HepG2 (cell line): ENCODE data around the gene GNG4. TPM values are rescaled to one million over a fixed set of nuclear protein-coding genes. Genes with fewer than 3 reads are reported as not detected.

Source experiments
- ATAC-seq: fragments of 200-7000 bp; cut with Tn5 transposase; 3 replicates; pipeline ENCODE4 v1.9.1; 2020; ENCODE audit warnings: mild to moderate bottlenecking, moderate library complexity
- BruUV-seq: library from RNA; stranded (reverse); fragments of 400-500 nt; replicated peaks from 2 replicates; lab custom pipeline; 2021; lab: Mats Ljungman, UMichigan
- CTCF ChIA-PET: fragments of 300-600 bp; formaldehyde crosslinking; extraction: SDS; loops from one replicate; lab custom pipeline; 2021; ENCODE audit warnings: low total read pairs, inconsistent platforms, low intra/inter-chr PET ratio; lab: Yijun Ruan, JAX
- POLR2A ChIA-PET: fragments of 350-600 bp; sonication (Branson Sonifier 250); formaldehyde crosslinking; loops from one replicate; lab custom pipeline; 2020; ENCODE audit warnings: antibody characterized with exemption, inconsistent platforms; lab: Yijun Ruan, JAX
- DNase-seq: peaks from one replicate; pipeline ENCODE4 v3.0.0-alpha.2; 2015; ENCODE audit warnings: low spot score
- FAIRE-seq: peaks from 3 replicates; lab custom pipeline; 2011; peaks lifted over from hg19 to GRCh38; lab: Jason Lieb, UNC
- H2AFZ ChIP-seq: one replicate; pipeline ENCODE4 v1.6.1; 2011; ENCODE audit warnings: low read length, inconsistent platforms
- H3K27ac ChIP-seq: fragments of 300-600 bp; 3 replicates; pipeline ENCODE4 v1.8.0; 2011; ENCODE audit warnings: mixed run types, mild to moderate bottlenecking, mixed read lengths, low read length, inconsistent platforms; ENCODE audit not compliant: insufficient read depth; ENCODE audit errors: extremely low read length
- H3K27me3 ChIP-seq, 2 experiments: fragments of 200-600 bp in 1 of 2; 2 replicates in 1 of 2; 3 replicates in 1 of 2; pipeline versions ENCODE4 v1.6.0 to v1.8.0; 2011; ENCODE audit warnings: low read length in 2 of 2, mild to moderate bottlenecking in 2 of 2, moderate library complexity in 2 of 2, inconsistent platforms in 1 of 2; ENCODE audit not compliant: insufficient read depth in 2 of 2, control insufficient read depth in 1 of 2
- H3K36me3 ChIP-seq, 2 experiments: fragments of 200-600 bp in 1 of 2; replicated peaks in 1 of 2; 2 replicates in 1 of 2; 3 replicates in 1 of 2; pipeline versions ENCODE4 v1.5.1 to v1.8.0; 2011; ENCODE audit warnings: low read length in 2 of 2, inconsistent platforms in 1 of 2; ENCODE audit not compliant: insufficient read depth in 2 of 2, control insufficient read depth in 1 of 2
- H3K4me1 ChIP-seq: 2 replicates; pipeline ENCODE4 v1.5.1; 2012; ENCODE audit warnings: low read length, inconsistent platforms; ENCODE audit not compliant: insufficient read depth
- H3K4me2 ChIP-seq: 2 replicates; pipeline ENCODE4 v1.6.0; 2011; ENCODE audit warnings: low read depth, low read length, inconsistent platforms
- H3K4me3 ChIP-seq, 3 experiments: fragments of 200-600 bp in 1 of 3; sonication (generic), shearing (Covaris generic) in 1 of 3; replicated peaks in 1 of 3; 2 replicates each; pipeline ENCODE4 v1.5.1; 2011 to 2016; ENCODE audit warnings: low read length in 3 of 3, inconsistent platforms in 2 of 3, low read depth in 2 of 3, mild to moderate bottlenecking in 2 of 3, control low read depth in 1 of 3, mixed read lengths in 1 of 3; ENCODE audit not compliant: insufficient read depth in 1 of 3
- H3K79me2 ChIP-seq: one replicate; pipeline ENCODE4 v1.6.1; 2011; ENCODE audit warnings: low read length, inconsistent platforms; ENCODE audit not compliant: insufficient read depth
- H3K9ac ChIP-seq: 2 replicates; pipeline ENCODE4 v1.6.0; 2011; ENCODE audit warnings: mild to moderate bottlenecking, low read depth, low read length, inconsistent platforms; ENCODE audit not compliant: insufficient read depth
- H3K9me3 ChIP-seq: 2 replicates; pipeline ENCODE4 v1.5.1; 2012; ENCODE audit warnings: mild to moderate bottlenecking, low read length
- H4K20me1 ChIP-seq: 2 replicates; pipeline ENCODE4 v1.6.0; 2011; ENCODE audit warnings: inconsistent platforms, mild to moderate bottlenecking, low read length, moderate library complexity; ENCODE audit not compliant: insufficient read depth
- NFAT5 ChIP-seq: sonication (generic); formaldehyde crosslinking; IDR thresholded peaks from 2 replicates; pipeline ENCODE4 v1.4.0; 2020; ENCODE audit warnings: missing genetic modification reagents
- PHF5A ChIP-seq: IDR thresholded peaks from one replicate; pipeline ENCODE4 v1.6.1; 2018; ENCODE audit warnings: low read depth, missing genetic modification reagents; ENCODE audit not compliant: unreplicated experiment
- ZNF24 ChIP-seq: fragments of 450-650 bp; IDR thresholded peaks from 2 replicates; pipeline ENCODE4 v1.6.1; 2017; ENCODE audit warnings: antibody characterized with exemption, mild to moderate bottlenecking
- ZSCAN25 ChIP-seq: sonication (generic); formaldehyde crosslinking; IDR thresholded peaks from 2 replicates; pipeline ENCODE4 v1.8.0; 2022; ENCODE audit warnings: mild to moderate bottlenecking, missing genetic modification reagents
- WGBS: methylation state at CpG from one replicate; pipeline ENCODE4 v1.1.6; 2017; ENCODE audit warnings: low lambda C conversion rate; 5-methylcytosine and 5-hydroxymethylcytosine counted together
- in situ Hi-C: cut with HindIII; loops from 2 replicates; pipeline ENCODE4 v1.10.0; 2017; ENCODE audit warnings: low pct_unique_long_range_greater_than_20kb; ENCODE audit not compliant: extremely low pct_ligation_motif_present
- intact Hi-C: fragments of 100-400 bp; cut with micrococcal nuclease; formaldehyde crosslinking; loops from one replicate; pipeline ENCODE4 v1.10.0; 2022; ENCODE audit not compliant: unreplicated experiment
- polyA plus RNA-seq, 8 experiments: library from polyadenylated mRNA; depleted of rRNA in 3 of 8; stranded (reverse) in 7 of 8; unstranded in 1 of 8; fragments of >200 nt; fragmentation: Illumina TruSeq in 4 of 8; extraction: Trizol in 4 of 8; gene quantifications; 2 replicates each; pipeline versions ENCODE4 v1.2.1 to v1.2.3, GENCODE V29; 2011 to 2016; ENCODE audit warnings: low read depth in 4 of 8, missing spikeins in 1 of 8, mixed read lengths in 1 of 8; ENCODE audit not compliant: insufficient read depth in 1 of 8
- total RNA-seq, 5 experiments: library from RNA; depleted of rRNA; stranded (reverse); fragments of >200 nt; fragmentation: Illumina TruSeq; extraction: Trizol; gene quantifications; 2 replicates each; pipeline ENCODE4 v1.2.3, GENCODE V29; 2016; ENCODE audit warnings: low read depth in 1 of 5

GNG4 gene
- total and polyA plus RNA-seq, 2 of the 13 experiments (the other 11 are each of a cell fraction or from before 2014, with no cell fraction given), result 27.1 to 69.5 TPM

- Histone ChIP-seq H3K4me3 (no peak overlapping the region), H4K20me1 (no peaks in the 10 kb centered on the region), H3K4me2 (no peak overlapping the region; the same call in 1 of the 2 replicates), H3K79me2 (no peaks in the 10 kb centered on the region), H2AFZ (no peak overlapping the region), H3K36me3 (no peaks in the 10 kb centered on the region), H3K9me3 (no peaks in the 10 kb centered on the region), H3K27me3 (no peaks in the 10 kb centered on the region), H3K27ac (no peak overlapping the region), H3K9ac (no peak overlapping the region)
- intact Hi-C loops, result loop anchor here (1.0 kb wide), 1 partner anchor 263 kb away; no protein-coding TSS in a partner anchor
- FAIRE-seq, result no peak
- POLR2A ChIA-PET, result interaction anchor here (2.5 kb wide), 1 partner anchor 12 kb away, joined by 9 read pairs; the partner anchor contains the start of gene B3GALNT2
- BruUV-seq, result no TSS peak
- ATAC-seq, result peak; percentile 42
- CTCF ChIA-PET, result no interaction called here
- 57% methylated on average over 6 of the region's 6 CpGs for WGBS
- in situ Hi-C loops, result loop anchor here (10.0 kb wide), 2 partner anchors 218 to 268 kb away; no protein-coding TSS in a partner anchor
- TF ChIP-seq ZSCAN25 (CRISPR knock-in tag), result no peak
- no peak for TF ChIP-seq PHF5A (CRISPR knock-in tag)
- TF ChIP-seq, all 625 proteins: peak for 0
- no peak for DNase-seq
- no peaks in the 10 kb centered on the region; the same call in 1 of the 2 replicates for H3K4me1 ChIP-seq
Measured at GRCh38 chr1:235516862-235517446, 132.6 kb downstream of the GNG4 start.

DNA sequence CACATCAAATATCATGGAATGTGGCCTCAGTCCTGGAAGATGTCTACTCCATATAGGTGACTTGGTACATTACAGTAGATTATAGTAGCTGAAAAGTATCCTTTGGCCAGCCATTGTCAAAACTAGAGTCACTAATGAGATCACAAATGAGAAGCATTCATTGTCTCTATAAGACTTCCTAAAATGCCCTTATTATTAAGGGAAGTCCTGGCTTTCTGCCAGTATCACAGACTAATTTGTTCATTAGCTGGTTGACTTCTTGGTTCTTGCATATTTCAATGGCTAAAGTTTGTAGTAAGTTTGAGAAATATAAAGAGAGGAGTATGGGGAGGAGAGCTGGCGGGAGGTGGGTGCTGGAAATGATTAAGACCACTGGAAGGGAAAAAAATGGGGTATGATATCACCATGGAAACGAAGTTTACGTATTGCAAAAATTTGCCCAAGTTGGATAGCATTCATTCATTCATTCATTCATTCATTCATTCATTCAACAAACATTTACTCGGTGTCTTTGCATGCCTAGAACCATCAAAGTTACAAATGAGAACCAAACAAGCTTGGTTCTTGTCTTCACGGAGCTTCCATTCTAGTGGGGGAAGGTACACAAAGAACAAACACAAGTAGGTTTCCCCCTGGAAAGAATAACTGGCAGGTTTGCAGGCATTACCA is 133.6 kb downstream of the GNG4 start:
- no peak overlapping the region for H3K9ac ChIP-seq
- intact Hi-C loops, result no loop called here
- ChIA-PET POLR2A (interaction anchor here (2.5 kb wide), 1 partner anchor 11 kb away, joined by 9 read pairs; the partner anchor contains the start of gene B3GALNT2), CTCF (interaction anchor here (3.1 kb wide), 1 partner anchor 215 kb away, joined by 19 read pairs; no protein-coding TSS in a partner anchor)
- no peak overlapping the region for H2AFZ ChIP-seq
- BruUV-seq, result no TSS peak
- DNase-seq (no peak), ATAC-seq (no peak), FAIRE-seq (no peak)
- H3K9me3 ChIP-seq, result no peaks in the 10 kb centered on the region
- H3K4me2 ChIP-seq, result no peak overlapping the region
- H4K20me1 ChIP-seq, result no peaks in the 10 kb centered on the region
- no peaks in the 10 kb centered on the region for H3K79me2 ChIP-seq
- no peaks in the 10 kb centered on the region for H3K27me3 ChIP-seq
- WGBS, result 60% methylated on average over 5 of the region's 5 CpGs
- in situ Hi-C loops, result loop anchor here (10.0 kb wide), 2 partner anchors 219 to 269 kb away; no protein-coding TSS in a partner anchor
- H3K4me3 ChIP-seq, result no peak overlapping the region
- H3K4me1 ChIP-seq, result no peaks in the 10 kb centered on the region; the same call in 1 of the 2 replicates
- H3K27ac ChIP-seq, result no peak overlapping the region
- no peak for TF ChIP-seq NFAT5 (CRISPR knock-in tag)
- peak; percentile 45; the same call in 1 of the 2 replicates for TF ChIP-seq ZNF24
- H3K36me3 ChIP-seq, result no peaks in the 10 kb centered on the region
